ENCODE data around the gene ASAP2.

ASAP2 gene

GRCh38 chr2:9315280-9315847, 108.8 kb downstream of the ASAP2 start:
- TF ChIP-seq CTCF (IDR thresholded peaks at IDR 0.05), result no peak
- Histone ChIP-seq H3K4me3 (no peak overlapping the region), H3K27ac (no peak overlapping the region)
- no peak for DNase-seq (ENCODE audit: low spot score)

- no peak for TF ChIP-seq CTCF (IDR thresholded peaks at IDR 0.05)
- H3K27ac ChIP-seq, result peak overlapping the region in 1 of 2 donors; percentile 28
- no peak overlapping the region for H3K4me3 ChIP-seq
- DNase-seq (ENCODE audit: low spot score), result no peak
Observed at GRCh38 chr2:9317559-9317958, 110.9 kb downstream of the ASAP2 start.

GRCh38 chr2:9318461-9319337, 112.1 kb downstream of the ASAP2 start:
- TF ChIP-seq CTCF (IDR thresholded peaks at IDR 0.05), result no peak
- Histone ChIP-seq H3K27ac (peak overlapping the region; percentile 43 to 77), H3K4me3 (peak overlapping the region; percentile 18)
- DNase-seq (ENCODE audit: low spot score), result no peak

- no peak for DNase-seq (ENCODE audit: low spot score)
- Histone ChIP-seq H3K4me3 (no peak overlapping the region), H3K27ac (peak overlapping the region in 1 of 2 donors; percentile 77)
- TF ChIP-seq CTCF (IDR thresholded peaks at IDR 0.05), result no peak
Observed at GRCh38 chr2:9319338-9319715, 112.7 kb downstream of the ASAP2 start.

- Histone ChIP-seq H3K27ac (no peak overlapping the region), H3K4me3 (no peak overlapping the region)
- DNase-seq (ENCODE audit: low spot score), result no peak
- TF ChIP-seq CTCF (IDR thresholded peaks at IDR 0.05), result no peak
Observed at GRCh38 chr2:9322576-9322975, 116.0 kb downstream of the ASAP2 start.

GRCh38 chr2:9325428-9325827, 118.8 kb downstream of the ASAP2 start:
- H3K27ac ChIP-seq, result no peak overlapping the region
- no peak overlapping the region for H3K4me3 ChIP-seq
- DNase-seq (ENCODE audit: low spot score), result no peak
- no peak for TF ChIP-seq CTCF (IDR thresholded peaks at IDR 0.05)

GRCh38 chr2:9326975-9327374, 120.4 kb downstream of the ASAP2 start:
- no peak for DNase-seq (ENCODE audit: low spot score)
- no peak overlapping the region for H3K4me3 ChIP-seq
- H3K27ac ChIP-seq, result peak overlapping the region in 1 of 2 donors; percentile 5
- TF ChIP-seq CTCF (IDR thresholded peaks at IDR 0.05), result no peak

Measured in coronary artery (tissue), 2 donors.